ENCODE data around the gene KLHL8.

KLHL8 gene

DNA sequence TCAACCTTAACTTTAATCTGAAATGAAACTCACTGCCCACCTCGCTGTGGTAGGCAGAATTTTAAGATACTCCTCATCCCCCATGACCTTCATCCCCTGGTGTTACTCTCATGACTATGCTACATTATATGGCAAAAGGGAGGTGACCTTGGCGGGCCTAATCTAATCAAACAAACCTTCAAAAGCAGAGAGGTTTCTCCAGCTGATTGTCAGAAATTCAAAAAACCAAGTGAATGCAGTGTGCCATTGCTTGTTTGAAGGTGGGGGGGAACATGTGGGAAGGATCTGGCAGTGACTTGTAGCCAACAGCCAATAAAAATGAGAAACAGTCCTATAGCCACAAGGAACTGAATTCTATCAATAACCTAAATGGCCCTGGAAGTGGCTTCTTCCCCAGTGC, 48.5 kb downstream of the KLHL8 start:
- no peak for TF ChIP-seq CTCF (IDR thresholded peaks at IDR 0.05; ENCODE audit: insufficient read depth, low read length)
- TF ChIP-seq GABPA (IDR thresholded peaks at IDR 0.05; ENCODE audit: low read depth) = no peak
- TF ChIP-seq, protein P1, sequence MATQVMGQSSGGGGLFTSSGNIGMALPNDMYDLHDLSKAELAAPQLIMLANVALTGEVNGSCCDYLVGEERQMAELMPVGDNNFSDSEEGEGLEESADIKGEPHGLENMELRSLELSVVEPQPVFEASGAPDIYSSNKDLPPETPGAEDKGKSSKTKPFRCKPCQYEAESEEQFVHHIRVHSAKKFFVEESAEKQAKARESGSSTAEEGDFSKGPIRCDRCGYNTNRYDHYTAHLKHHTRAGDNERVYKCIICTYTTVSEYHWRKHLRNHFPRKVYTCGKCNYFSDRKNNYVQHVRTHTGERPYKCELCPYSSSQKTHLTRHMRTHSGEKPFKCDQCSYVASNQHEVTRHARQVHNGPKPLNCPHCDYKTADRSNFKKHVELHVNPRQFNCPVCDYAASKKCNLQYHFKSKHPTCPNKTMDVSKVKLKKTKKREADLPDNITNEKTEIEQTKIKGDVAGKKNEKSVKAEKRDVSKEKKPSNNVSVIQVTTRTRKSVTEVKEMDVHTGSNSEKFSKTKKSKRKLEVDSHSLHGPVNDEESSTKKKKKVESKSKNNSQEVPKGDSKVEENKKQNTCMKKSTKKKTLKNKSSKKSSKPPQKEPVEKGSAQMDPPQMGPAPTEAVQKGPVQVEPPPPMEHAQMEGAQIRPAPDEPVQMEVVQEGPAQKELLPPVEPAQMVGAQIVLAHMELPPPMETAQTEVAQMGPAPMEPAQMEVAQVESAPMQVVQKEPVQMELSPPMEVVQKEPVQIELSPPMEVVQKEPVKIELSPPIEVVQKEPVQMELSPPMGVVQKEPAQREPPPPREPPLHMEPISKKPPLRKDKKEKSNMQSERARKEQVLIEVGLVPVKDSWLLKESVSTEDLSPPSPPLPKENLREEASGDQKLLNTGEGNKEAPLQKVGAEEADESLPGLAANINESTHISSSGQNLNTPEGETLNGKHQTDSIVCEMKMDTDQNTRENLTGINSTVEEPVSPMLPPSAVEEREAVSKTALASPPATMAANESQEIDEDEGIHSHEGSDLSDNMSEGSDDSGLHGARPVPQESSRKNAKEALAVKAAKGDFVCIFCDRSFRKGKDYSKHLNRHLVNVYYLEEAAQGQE (IDR thresholded peaks at IDR 0.05; ENCODE audit: insufficient replicate concordance, low read depth) = no peak
- TF ChIP-seq SPI1 (IDR thresholded peaks at IDR 0.05; ENCODE audit: borderline replicate concordance, low read depth) = no peak
- no peak for TF ChIP-seq POLR2AphosphoS5 (IDR thresholded peaks at IDR 0.05; ENCODE audit: low read depth)
- Histone ChIP-seq H3K27me3 (ENCODE audit: insufficient read depth, poor library complexity, severe bottlenecking) (no peaks in the 10 kb centered on the region), H3K27ac (replicated peaks) (no peak overlapping the region), H3K4me3 (replicated peaks; ENCODE audit: insufficient read depth, low read length) (no peak overlapping the region)
- no peak for DNase-seq (ENCODE audit: low read depth in 1 of 2, low spot score in 1 of 2)

DNA sequence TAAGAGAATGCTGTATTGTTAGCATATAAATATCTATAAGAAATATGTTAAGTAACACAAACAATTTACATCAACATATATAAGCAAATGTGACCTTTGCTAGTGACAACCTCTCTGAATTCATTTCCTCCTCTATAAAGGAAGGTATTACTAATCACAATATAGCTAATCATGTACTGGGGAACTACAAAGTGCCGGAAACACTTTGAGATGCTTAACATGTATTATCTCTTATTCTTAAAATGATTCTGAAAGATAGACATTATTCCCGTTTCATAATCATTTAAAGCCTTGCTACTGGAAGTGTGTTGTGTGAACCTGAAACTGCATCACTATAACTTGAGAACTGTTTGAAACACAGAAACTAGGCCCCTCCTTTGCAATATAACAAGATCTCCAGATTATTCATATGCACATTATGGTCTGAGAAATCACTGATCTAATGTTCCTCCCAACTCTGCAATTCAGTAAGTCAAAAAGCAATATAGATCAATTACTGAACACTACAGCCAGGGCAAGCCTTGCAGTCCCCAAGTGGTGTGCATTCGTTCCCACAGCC, 54.0 kb downstream of the KLHL8 start:
- TF ChIP-seq, protein P1 (IDR thresholded peaks at IDR 0.05; ENCODE audit: insufficient replicate concordance, low read depth) = no peak
- TF ChIP-seq SPI1 (IDR thresholded peaks at IDR 0.05; ENCODE audit: borderline replicate concordance, low read depth) = no peak
- no peak for TF ChIP-seq GABPA (IDR thresholded peaks at IDR 0.05; ENCODE audit: low read depth)
- TF ChIP-seq POLR2AphosphoS5 (IDR thresholded peaks at IDR 0.05; ENCODE audit: low read depth) = no peak
- no peak for TF ChIP-seq CTCF (IDR thresholded peaks at IDR 0.05; ENCODE audit: insufficient read depth, low read length)
- no peaks in the 10 kb centered on the region for H3K27me3 ChIP-seq (ENCODE audit: insufficient read depth, poor library complexity, severe bottlenecking)
- no peak for DNase-seq (ENCODE audit: low read depth in 1 of 2, low spot score in 1 of 2)

DNA sequence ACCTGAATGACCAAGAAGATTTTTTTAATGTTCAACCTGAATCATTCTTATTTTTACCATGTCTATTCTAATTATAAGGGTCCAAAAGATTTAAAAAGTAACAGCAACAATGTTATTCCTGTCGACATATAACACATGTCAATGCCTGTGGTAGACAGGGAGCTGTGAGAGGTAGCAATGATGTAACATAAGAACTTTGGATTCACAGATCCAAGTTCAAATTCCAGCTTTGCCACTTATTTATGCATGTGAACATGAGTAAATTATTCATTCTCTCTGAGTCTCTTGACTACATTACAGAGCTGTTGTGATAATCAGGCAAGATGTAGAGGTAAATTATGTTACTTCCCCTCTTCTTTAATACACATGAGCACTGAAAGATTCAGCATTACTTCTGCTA, 54.5 kb downstream of the KLHL8 start:
- no peak for TF ChIP-seq POLR2AphosphoS5 (IDR thresholded peaks at IDR 0.05; ENCODE audit: low read depth)
- TF ChIP-seq, protein P1 (IDR thresholded peaks at IDR 0.05; ENCODE audit: insufficient replicate concordance, low read depth) = no peak
- no peak for TF ChIP-seq CTCF (IDR thresholded peaks at IDR 0.05; ENCODE audit: insufficient read depth, low read length)
- no peak for TF ChIP-seq GABPA (IDR thresholded peaks at IDR 0.05; ENCODE audit: low read depth)
- no peak for TF ChIP-seq SPI1 (IDR thresholded peaks at IDR 0.05; ENCODE audit: borderline replicate concordance, low read depth)
- no peak overlapping the region for H3K4me3 ChIP-seq (replicated peaks; ENCODE audit: insufficient read depth, low read length)
- no peak overlapping the region for H3K27ac ChIP-seq (replicated peaks)
- DNase-seq (ENCODE audit: low read depth in 1 of 2, low spot score in 1 of 2) = no peak
- H3K27me3 ChIP-seq (ENCODE audit: insufficient read depth, poor library complexity, severe bottlenecking) = no peaks in the 10 kb centered on the region

More for the DNA sequence above, 54.0 kb downstream of the KLHL8 start:
- H3K27ac ChIP-seq (replicated peaks) = no peak overlapping the region
- no peak overlapping the region for H3K4me3 ChIP-seq (replicated peaks; ENCODE audit: insufficient read depth, low read length)

All from HL-60 (cell line).